ENCODE measurements around the gene HPSE. TPM values are rescaled to one million over a fixed set of nuclear protein-coding genes. Genes with fewer than 3 reads are reported as not detected.
A peak's percentile ranks its signal among the peaks of the same experiment; 100 is the strongest.

The HPSE gene
- 0.53 and 0.71 TPM in 2 replicates for total RNA-seq (2014; rRNA removed; shearing (Covaris generic))

GRCh38 chr4:83334425-83335241, at the start of gene HPSE:
Gene HPSE (minus strand): TSS chr4:83334848. CDS start chr4:83334782, 66 bp downstream.
- Histone ChIP-seq H3K4me1 (peaks cover 4% of the 10 kb centered on the region; the same call in 1 of the 2 replicates), H3K4me3 (peak within 1 kb of the TSS; percentile 58), H3K27me3 (peaks cover 17% of the 10 kb centered on the region), H3K9me3 (replicated peaks) (no peaks in the 10 kb centered on the region; the same call in 1 of the 2 replicates), H3K27ac (no peak within 1 kb of the TSS), H3K36me3 (no peaks in the 10 kb centered on the region)
- peak; percentile 83 to 84 for DNase-seq

- DNase-seq = no peak
- Histone ChIP-seq H3K27me3 (peaks cover 7% of the 10 kb centered on the region; the same call in 1 of the 2 replicates), H3K4me1 (no peaks in the 10 kb centered on the region), H3K4me3 (no peak overlapping the region), H3K36me3 (no peaks in the 10 kb centered on the region), H3K27ac (no peak overlapping the region), H3K9me3 (replicated peaks) (peaks cover 11% of the 10 kb centered on the region; the same call in 1 of the 2 replicates)
Observed at GRCh38 chr4:83382850-83383249, 48.2 kb upstream of the HPSE start.

- DNase-seq = no peak
- peaks cover 11% of the 10 kb centered on the region; the same call in 1 of the 2 replicates for H3K9me3 ChIP-seq (replicated peaks)
Observed at GRCh38 chr4:83381173-83381572, 46.5 kb upstream of the HPSE start.

GRCh38 chr4:83378419-83378818, 43.8 kb upstream of the HPSE start:
- Histone ChIP-seq H3K4me3 (no peak overlapping the region), H3K27me3 (peaks cover 7% of the 10 kb centered on the region; the same call in 1 of the 2 replicates), H3K9me3 (replicated peaks) (peaks cover 11% of the 10 kb centered on the region; the same call in 1 of the 2 replicates), H3K36me3 (no peaks in the 10 kb centered on the region), H3K4me1 (no peaks in the 10 kb centered on the region), H3K27ac (no peak overlapping the region)
- DNase-seq = peak in 1 of 2 experiments; percentile 35

More at GRCh38 chr4:83381173-83381572, 46.5 kb upstream of the HPSE start:
- no peaks in the 10 kb centered on the region for H3K36me3 ChIP-seq
- peaks cover 7% of the 10 kb centered on the region; the same call in 1 of the 2 replicates for H3K27me3 ChIP-seq
- H3K4me3 ChIP-seq = no peak overlapping the region
- no peaks in the 10 kb centered on the region for H3K4me1 ChIP-seq
- H3K27ac ChIP-seq = no peak overlapping the region

- H3K4me3 ChIP-seq = no peak overlapping the region
- no peaks in the 10 kb centered on the region for H3K36me3 ChIP-seq
- H3K4me1 ChIP-seq = no peaks in the 10 kb centered on the region
- H3K27ac ChIP-seq = no peak overlapping the region
- no peaks in the 10 kb centered on the region for H3K9me3 ChIP-seq (replicated peaks)
- DNase-seq = no peak
- H3K27me3 ChIP-seq = 0 out of 2 replicates have a peak, but pooled peaks cover 4% of the 10 kb centered on the region
Observed at GRCh38 chr4:83372931-83373330, 38.3 kb upstream of the HPSE start.

GRCh38 chr4:83371936-83372335, 37.3 kb upstream of the HPSE start:
- H3K9me3 ChIP-seq (replicated peaks) = no peaks in the 10 kb centered on the region
- H3K4me1 ChIP-seq = no peaks in the 10 kb centered on the region
- H3K4me3 ChIP-seq = no peak overlapping the region
- H3K27me3 ChIP-seq = peaks cover 7% of the 10 kb centered on the region; the same call in 1 of the 2 replicates
- no peaks in the 10 kb centered on the region for H3K36me3 ChIP-seq
- DNase-seq = no peak
- no peak overlapping the region for H3K27ac ChIP-seq

GRCh38 chr4:83371235-83371634, 36.6 kb upstream of the HPSE start:
- Histone ChIP-seq H3K9me3 (replicated peaks) (no peaks in the 10 kb centered on the region), H3K27me3 (peaks cover 7% of the 10 kb centered on the region; the same call in 1 of the 2 replicates), H3K4me1 (no peaks in the 10 kb centered on the region), H3K4me3 (no peak overlapping the region), H3K27ac (no peak overlapping the region), H3K36me3 (no peaks in the 10 kb centered on the region)
- no peak for DNase-seq

GRCh38 chr4:83370640-83370906, 35.9 kb upstream of the HPSE start:
- no peaks in the 10 kb centered on the region for H3K4me1 ChIP-seq
- peaks cover 7% of the 10 kb centered on the region; the same call in 1 of the 2 replicates for H3K27me3 ChIP-seq
- no peak overlapping the region for H3K27ac ChIP-seq
- no peaks in the 10 kb centered on the region for H3K36me3 ChIP-seq
- DNase-seq = no peak
- no peak overlapping the region for H3K4me3 ChIP-seq
- H3K9me3 ChIP-seq (replicated peaks) = no peaks in the 10 kb centered on the region

- peak in 1 of 2 experiments; percentile 20 for DNase-seq
- H3K4me1 ChIP-seq = no peaks in the 10 kb centered on the region
- H3K9me3 ChIP-seq (replicated peaks) = no peaks in the 10 kb centered on the region
- H3K27ac ChIP-seq = no peak overlapping the region
- no peak overlapping the region for H3K4me3 ChIP-seq
- no peaks in the 10 kb centered on the region for H3K36me3 ChIP-seq
- peaks cover 7% of the 10 kb centered on the region; the same call in 1 of the 2 replicates for H3K27me3 ChIP-seq
Observed at GRCh38 chr4:83369831-83370639, 35.4 kb upstream of the HPSE start.

GRCh38 chr4:83364312-83364711, 29.7 kb upstream of the HPSE start:
- no peak overlapping the region for H3K27ac ChIP-seq
- peak; percentile 54 to 68 for DNase-seq
- H3K36me3 ChIP-seq = no peaks in the 10 kb centered on the region
- no peaks in the 10 kb centered on the region for H3K9me3 ChIP-seq (replicated peaks)
- no peak overlapping the region for H3K4me3 ChIP-seq
- peaks cover 11% of the 10 kb centered on the region for H3K4me1 ChIP-seq
- peaks cover 3% of the 10 kb centered on the region; the same call in 1 of the 2 replicates for H3K27me3 ChIP-seq

- H3K27ac ChIP-seq = no peak overlapping the region
- H3K9me3 ChIP-seq (replicated peaks) = no peaks in the 10 kb centered on the region
- no peaks in the 10 kb centered on the region for H3K36me3 ChIP-seq
- DNase-seq = peak in 1 of 2 experiments; percentile 49
- H3K27me3 ChIP-seq = peaks cover 3% of the 10 kb centered on the region; the same call in 1 of the 2 replicates
- H3K4me1 ChIP-seq = peaks cover 24% of the 10 kb centered on the region
- H3K4me3 ChIP-seq = no peak overlapping the region
Observed at GRCh38 chr4:83362492-83363329, 28.1 kb upstream of the HPSE start.

GRCh38 chr4:83361416-83362103, 26.9 kb upstream of the HPSE start:
- Histone ChIP-seq H3K36me3 (no peaks in the 10 kb centered on the region), H3K4me3 (no peak overlapping the region), H3K27ac (no peak overlapping the region), H3K4me1 (peaks cover 34% of the 10 kb centered on the region), H3K27me3 (no peaks in the 10 kb centered on the region), H3K9me3 (replicated peaks) (no peaks in the 10 kb centered on the region)
- DNase-seq = no peak

- H3K4me3 ChIP-seq = no peak overlapping the region
- no peaks in the 10 kb centered on the region for H3K36me3 ChIP-seq
- no peaks in the 10 kb centered on the region for H3K9me3 ChIP-seq (replicated peaks)
- H3K27me3 ChIP-seq = no peaks in the 10 kb centered on the region
- peaks cover 36% of the 10 kb centered on the region for H3K4me1 ChIP-seq
- no peak for DNase-seq
- no peak overlapping the region for H3K27ac ChIP-seq
Observed at GRCh38 chr4:83360018-83360417, 25.4 kb upstream of the HPSE start.

GRCh38 chr4:83358410-83358809, 23.8 kb upstream of the HPSE start:
- H3K4me1 ChIP-seq = peaks cover 25% of the 10 kb centered on the region
- peak; percentile 50 to 65 for DNase-seq
- H3K27ac ChIP-seq = peak overlapping the region; percentile 55

More at GRCh38 chr4:83358410-83358809, 23.8 kb upstream of the HPSE start:
- no peaks in the 10 kb centered on the region for H3K27me3 ChIP-seq
- H3K4me3 ChIP-seq = no peak overlapping the region
- no peaks in the 10 kb centered on the region for H3K36me3 ChIP-seq
- H3K9me3 ChIP-seq (replicated peaks) = no peaks in the 10 kb centered on the region
